ENCODE measurements around the gene SMIM29.

DNA sequence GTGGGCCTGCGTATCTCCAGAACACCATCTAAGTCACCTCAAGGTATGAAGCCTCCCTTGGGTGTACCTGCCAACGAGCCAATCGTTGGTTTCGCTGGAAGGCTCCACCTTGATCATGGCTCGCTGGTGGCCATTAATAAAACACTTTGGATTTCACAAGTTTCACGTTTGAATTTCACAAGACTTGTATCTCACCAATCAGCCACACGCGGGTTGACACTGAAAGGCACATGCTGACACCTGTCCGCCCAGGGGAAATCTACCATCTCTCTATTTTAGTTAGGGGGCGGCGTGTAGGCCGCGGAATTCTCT lies 12.7 kb downstream of the SMIM29 start:
- TF ChIP-seq, protein P1, sequence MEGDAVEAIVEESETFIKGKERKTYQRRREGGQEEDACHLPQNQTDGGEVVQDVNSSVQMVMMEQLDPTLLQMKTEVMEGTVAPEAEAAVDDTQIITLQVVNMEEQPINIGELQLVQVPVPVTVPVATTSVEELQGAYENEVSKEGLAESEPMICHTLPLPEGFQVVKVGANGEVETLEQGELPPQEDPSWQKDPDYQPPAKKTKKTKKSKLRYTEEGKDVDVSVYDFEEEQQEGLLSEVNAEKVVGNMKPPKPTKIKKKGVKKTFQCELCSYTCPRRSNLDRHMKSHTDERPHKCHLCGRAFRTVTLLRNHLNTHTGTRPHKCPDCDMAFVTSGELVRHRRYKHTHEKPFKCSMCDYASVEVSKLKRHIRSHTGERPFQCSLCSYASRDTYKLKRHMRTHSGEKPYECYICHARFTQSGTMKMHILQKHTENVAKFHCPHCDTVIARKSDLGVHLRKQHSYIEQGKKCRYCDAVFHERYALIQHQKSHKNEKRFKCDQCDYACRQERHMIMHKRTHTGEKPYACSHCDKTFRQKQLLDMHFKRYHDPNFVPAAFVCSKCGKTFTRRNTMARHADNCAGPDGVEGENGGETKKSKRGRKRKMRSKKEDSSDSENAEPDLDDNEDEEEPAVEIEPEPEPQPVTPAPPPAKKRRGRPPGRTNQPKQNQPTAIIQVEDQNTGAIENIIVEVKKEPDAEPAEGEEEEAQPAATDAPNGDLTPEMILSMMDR (conservative IDR thresholded peaks at IDR 0.05; ENCODE audit: low read depth in 2 of 2) = no peak
- TF ChIP-seq, protein P2, sequence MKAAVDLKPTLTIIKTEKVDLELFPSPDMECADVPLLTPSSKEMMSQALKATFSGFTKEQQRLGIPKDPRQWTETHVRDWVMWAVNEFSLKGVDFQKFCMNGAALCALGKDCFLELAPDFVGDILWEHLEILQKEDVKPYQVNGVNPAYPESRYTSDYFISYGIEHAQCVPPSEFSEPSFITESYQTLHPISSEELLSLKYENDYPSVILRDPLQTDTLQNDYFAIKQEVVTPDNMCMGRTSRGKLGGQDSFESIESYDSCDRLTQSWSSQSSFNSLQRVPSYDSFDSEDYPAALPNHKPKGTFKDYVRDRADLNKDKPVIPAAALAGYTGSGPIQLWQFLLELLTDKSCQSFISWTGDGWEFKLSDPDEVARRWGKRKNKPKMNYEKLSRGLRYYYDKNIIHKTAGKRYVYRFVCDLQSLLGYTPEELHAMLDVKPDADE (IDR thresholded peaks at IDR 0.05) = no peak
- no peak for TF ChIP-seq EZH2 (IDR thresholded peaks at IDR 0.05; ENCODE audit: low read depth, unreplicated experiment)
- no peak for TF ChIP-seq STAT1 (IDR thresholded peaks at IDR 0.05; ENCODE audit: unreplicated experiment)
- no peak for TF ChIP-seq POLR2AphosphoS5 (IDR thresholded peaks at IDR 0.05; ENCODE audit: low read depth)

Data from GM23338 (cell line).